Skeletal muscle satellite cell (primary cell): Measurements from ENCODE around the gene KCNF1.
A peak's percentile ranks its signal among the peaks of the same experiment; 100 is the strongest.

Experiments used
- H3K27me3 ChIP-seq: 2 replicates; pipeline ENCODE4 v1.7.0; 2013; ENCODE audit warnings: low read length; ENCODE audit not compliant: control insufficient read depth, insufficient read depth
- H3K36me3 ChIP-seq: 2 replicates; pipeline ENCODE4 v1.7.0; 2013; ENCODE audit warnings: mild to moderate bottlenecking, control low read depth, low read length; ENCODE audit not compliant: insufficient read depth
- H3K4me1 ChIP-seq: 2 replicates; pipeline ENCODE4 v1.7.0; 2013; ENCODE audit warnings: low read length; ENCODE audit not compliant: control insufficient read depth, insufficient read depth
- H3K4me2 ChIP-seq: 2 replicates; pipeline ENCODE4 v1.7.0; 2013; ENCODE audit warnings: mild to moderate bottlenecking, low read length
- H3K4me3 ChIP-seq: 2 replicates; pipeline ENCODE4 v1.7.0; 2013; ENCODE audit warnings: low read length
- H3K9ac ChIP-seq: 2 replicates; pipeline ENCODE4 v1.7.0; 2013; ENCODE audit warnings: mild to moderate bottlenecking, low read depth, low read length, moderate library complexity
- H3K9me3 ChIP-seq: replicated peaks from 2 replicates; pipeline ENCODE4 v1.7.0; 2013; ENCODE audit warnings: mild to moderate bottlenecking, control low read depth, low read length

The KCNF1 gene

DNA sequence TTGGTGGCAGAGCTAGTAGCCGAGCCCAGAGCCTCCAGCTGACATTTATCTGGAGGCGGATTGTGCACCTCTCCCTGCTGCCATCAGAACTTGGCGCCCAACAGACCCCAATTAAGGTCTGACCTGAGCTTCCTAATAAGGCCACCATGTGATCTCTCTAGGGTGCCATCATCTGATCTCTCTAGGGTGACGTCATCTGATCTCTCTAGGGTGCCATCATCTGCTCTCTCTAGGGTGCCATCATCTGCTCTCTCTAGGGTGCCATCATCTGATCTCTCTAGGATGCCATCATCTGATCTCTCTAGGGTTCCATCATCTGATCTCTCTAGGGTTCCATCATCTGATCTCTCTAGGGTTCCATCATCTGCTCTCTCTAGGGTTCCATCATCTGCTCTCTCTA is 6.2 kb downstream of the KCNF1 start:
- Histone ChIP-seq H3K36me3 (no peaks in the 10 kb centered on the region), H3K4me1 (peaks cover 3% of the 10 kb centered on the region), H3K27me3 (peaks cover 66% of the 10 kb centered on the region), H3K4me3 (no peak overlapping the region), H3K4me2 (no peak overlapping the region), H3K9me3 (no peaks in the 10 kb centered on the region), H3K9ac (no peak overlapping the region)

DNA sequence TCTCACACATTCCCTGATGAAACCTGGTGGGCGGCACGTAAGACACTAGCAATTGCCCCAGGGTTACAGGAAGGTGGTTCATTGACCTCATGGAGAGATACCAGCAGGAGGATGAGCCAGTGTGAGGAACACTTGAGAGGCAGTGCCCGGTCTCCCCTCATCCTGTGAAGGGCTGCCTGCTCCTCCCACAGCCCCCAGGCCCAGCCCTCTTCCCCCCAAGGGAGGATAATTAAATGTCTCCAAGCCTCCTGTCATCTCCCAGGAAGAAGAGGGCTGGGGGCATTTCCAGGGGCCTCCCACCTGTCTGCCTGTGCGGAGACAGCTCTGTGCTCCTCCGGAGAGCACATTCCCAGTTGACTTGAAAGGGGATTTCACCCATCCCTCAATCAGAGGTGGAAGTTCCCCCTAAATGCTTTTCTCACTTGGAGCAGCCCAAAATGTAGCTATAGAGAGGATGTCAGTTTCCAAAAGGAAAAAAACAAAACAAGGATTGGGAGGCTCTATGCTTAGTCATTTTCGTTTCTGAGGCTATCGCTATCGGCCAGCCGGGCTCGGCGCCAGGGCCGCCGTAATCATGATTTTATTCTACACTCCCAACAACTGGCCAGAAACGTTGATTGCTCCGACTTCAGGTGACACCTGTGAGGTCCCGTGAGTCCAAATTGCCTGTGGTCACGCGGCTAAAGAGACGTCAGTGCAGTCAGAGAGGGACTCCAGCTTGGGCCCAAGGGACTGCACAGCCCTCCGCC is 7.1 kb downstream of the KCNF1 start:
- Histone ChIP-seq H3K4me1 (peaks cover 3% of the 10 kb centered on the region), H3K9me3 (no peaks in the 10 kb centered on the region), H3K9ac (no peak overlapping the region), H3K27me3 (peaks cover 66% of the 10 kb centered on the region), H3K36me3 (no peaks in the 10 kb centered on the region), H3K4me2 (peak overlapping the region; percentile 68), H3K4me3 (peak overlapping the region; percentile 41)

DNA sequence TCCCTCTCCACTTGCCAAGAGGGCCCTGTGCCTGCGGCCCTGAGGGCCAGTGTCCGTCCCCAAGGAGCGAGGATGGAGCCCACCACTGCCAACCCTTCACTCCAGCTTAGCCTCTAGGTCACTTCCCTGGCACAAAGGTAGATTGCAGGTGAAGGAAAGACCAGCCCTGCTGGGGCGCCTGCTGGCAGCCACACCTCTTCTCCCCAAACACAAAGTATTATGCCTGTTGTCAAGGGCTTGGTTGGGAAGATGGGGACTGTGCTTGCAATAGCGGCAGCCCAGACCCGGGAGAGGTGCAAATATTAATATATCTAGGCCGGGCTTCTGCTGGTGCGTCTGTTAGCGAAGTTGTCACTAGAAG is 7.7 kb downstream of the KCNF1 start:
- Histone ChIP-seq H3K9ac (no peak overlapping the region), H3K9me3 (no peaks in the 10 kb centered on the region), H3K4me1 (peaks cover 3% of the 10 kb centered on the region), H3K27me3 (peaks cover 66% of the 10 kb centered on the region), H3K36me3 (no peaks in the 10 kb centered on the region), H3K4me3 (peak overlapping the region; percentile 41), H3K4me2 (peak overlapping the region; percentile 68)

DNA sequence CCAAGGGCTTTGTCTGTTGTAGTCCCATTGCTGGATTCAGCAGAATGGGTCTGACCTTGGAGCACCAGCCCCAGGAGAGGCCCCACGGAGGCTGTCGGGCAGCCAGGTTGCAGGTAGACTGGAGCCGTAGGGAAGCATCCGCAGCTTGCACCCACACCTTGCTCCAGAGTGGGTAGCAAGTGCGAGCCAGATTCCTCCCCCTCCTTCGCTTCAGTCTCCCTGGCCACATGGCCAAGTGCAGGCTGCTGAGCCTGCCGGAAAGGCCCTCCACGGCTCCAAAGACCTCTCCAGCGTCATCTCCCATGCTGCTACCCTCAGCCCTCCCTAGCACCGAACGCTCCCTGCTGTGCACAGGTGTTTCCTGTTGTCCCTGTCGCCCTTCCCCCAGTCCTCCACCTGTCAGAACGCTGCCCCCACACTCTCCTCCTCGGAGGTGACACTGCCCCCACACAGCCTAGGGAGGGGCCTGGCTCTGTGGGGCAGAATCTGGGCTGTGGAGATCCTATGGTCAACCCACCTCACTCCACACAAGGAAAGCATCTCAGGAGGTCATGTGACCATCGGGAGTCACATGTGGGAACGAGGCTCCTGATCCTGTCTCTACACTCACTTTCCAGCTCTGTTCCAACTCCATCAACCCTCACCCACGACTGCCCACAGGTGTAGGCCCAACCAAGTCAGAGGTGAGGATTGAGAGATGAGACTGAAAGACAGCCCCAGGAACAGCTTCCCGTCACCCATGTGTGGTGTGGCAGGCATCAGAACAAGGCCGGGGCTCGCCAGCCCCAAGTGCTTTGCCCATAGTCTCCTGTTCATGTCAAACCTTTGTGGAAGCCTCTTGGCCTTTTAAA is 8.3 kb downstream of the KCNF1 start:
- H3K36me3 ChIP-seq = no peaks in the 10 kb centered on the region
- H3K4me3 ChIP-seq = no peak overlapping the region
- no peak overlapping the region for H3K9ac ChIP-seq
- H3K27me3 ChIP-seq = peaks cover 70% of the 10 kb centered on the region
- H3K4me1 ChIP-seq = peaks cover 3% of the 10 kb centered on the region
- no peak overlapping the region for H3K4me2 ChIP-seq
- no peaks in the 10 kb centered on the region for H3K9me3 ChIP-seq

DNA sequence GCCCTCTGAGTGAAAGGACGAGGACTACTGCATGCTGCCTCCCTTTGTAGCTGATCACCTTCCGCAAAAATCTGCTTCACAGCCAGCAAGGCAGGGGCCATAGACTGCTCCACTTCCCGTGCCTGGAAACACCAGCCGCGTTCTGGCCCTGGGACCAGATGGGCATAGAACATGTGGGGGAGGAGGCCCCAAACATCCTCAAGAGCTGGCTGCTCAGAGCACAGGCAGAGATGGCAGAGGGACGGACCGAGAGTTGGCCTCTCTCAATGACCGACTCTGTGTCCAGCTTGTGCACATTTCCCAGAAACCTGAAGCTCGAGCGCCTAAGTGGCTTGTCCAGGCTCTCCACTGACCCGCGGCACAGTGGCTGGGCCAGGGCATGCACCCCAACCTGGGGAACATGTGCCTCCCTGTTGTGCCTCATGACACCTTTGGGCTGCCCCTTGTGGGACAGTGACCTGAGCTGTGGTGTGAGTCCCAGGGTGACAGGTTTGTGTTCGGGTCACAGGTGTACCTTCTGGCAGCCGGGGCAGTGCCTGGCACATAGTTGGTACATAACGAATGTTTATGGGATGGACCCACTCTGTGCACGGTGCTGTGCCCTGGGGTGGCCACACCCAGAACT is 9.1 kb downstream of the KCNF1 start:
- H3K27me3 ChIP-seq = peaks cover 76% of the 10 kb centered on the region
- no peak overlapping the region for H3K9ac ChIP-seq
- no peaks in the 10 kb centered on the region for H3K9me3 ChIP-seq
- H3K4me1 ChIP-seq = peaks cover 3% of the 10 kb centered on the region
- H3K4me2 ChIP-seq = no peak overlapping the region
- no peaks in the 10 kb centered on the region for H3K36me3 ChIP-seq
- no peak overlapping the region for H3K4me3 ChIP-seq

DNA sequence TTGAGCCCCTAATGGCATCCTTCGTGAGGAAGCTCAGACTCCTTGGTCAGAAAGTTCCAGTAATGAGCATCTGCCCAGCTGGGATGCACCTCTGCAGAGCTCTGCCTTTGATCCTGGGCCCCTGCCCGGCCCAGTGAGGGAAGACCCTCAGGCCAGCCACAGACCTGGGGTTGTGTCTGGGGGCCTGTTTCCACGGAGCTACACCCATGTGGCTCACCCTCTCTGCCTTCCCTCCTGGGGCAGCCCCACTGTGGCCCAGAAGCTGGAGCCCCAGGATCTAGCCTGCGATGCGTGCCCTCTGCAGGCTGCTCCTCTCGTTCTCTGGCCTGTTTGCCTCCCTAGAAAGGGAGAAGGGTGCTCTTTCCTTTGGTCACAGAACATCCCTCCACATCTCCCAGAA is 9.8 kb downstream of the KCNF1 start:
- H3K4me3 ChIP-seq = no peak overlapping the region
- H3K9ac ChIP-seq = no peak overlapping the region
- H3K36me3 ChIP-seq = no peaks in the 10 kb centered on the region
- peaks cover 3% of the 10 kb centered on the region for H3K4me1 ChIP-seq
- no peak overlapping the region for H3K4me2 ChIP-seq
- H3K9me3 ChIP-seq = no peaks in the 10 kb centered on the region
- peaks cover 78% of the 10 kb centered on the region for H3K27me3 ChIP-seq

DNA sequence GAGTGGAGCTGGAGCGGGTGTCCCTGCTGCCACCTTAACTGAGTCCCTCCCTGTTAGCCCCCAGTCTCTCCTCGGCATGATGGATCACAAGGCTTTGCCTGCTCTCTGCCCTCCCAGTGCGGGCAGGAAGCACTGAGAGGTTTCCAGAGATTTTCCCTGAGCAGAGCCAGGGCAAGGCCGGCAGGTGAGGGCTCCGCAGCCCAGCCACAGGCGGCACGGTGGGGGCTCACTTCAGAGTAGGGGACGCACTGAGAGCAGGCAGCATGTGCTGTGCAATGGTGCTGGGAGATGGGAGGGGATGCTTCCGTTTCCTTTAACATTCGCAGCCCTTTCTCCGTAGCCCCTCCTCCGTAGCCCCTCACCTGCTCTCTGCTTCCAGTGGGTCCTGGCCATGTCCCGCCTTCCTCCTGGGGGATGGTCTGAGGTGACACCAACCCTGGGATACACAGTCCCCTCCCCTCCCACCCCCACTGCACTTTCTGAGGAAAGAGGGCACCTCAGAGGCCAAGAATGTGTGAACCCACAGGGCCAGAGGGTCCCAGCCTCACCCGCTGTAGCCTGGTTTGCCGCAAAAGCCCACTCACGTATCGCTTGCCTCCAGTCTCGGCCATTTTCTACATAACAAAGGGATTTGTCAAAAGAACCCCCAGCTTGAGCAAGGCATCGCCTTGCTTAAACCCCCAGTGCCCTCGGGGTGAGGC is 10.7 kb downstream of the KCNF1 start:
- Histone ChIP-seq H3K4me1 (peaks cover 3% of the 10 kb centered on the region), H3K27me3 (peaks cover 80% of the 10 kb centered on the region), H3K4me2 (no peak overlapping the region), H3K36me3 (no peaks in the 10 kb centered on the region), H3K9me3 (no peaks in the 10 kb centered on the region), H3K9ac (no peak overlapping the region), H3K4me3 (no peak overlapping the region)

DNA sequence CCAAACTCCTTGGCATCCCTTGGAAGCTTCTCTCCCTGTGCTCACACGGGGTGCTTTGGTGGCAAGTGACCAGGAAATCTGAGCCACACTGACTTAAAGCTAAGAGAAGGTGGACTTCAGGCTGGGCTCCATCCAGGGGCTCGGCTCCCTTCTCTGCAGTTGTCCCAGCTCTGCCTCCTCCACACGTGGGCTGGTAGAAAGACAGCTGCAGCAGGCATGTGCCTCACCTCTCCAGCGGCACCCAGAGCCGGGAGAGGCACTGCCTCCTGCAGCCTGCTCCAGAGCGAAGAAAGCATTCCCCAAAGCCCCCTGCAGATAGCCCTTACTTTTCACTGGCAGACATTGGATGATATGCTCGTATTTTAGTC is 11.3 kb downstream of the KCNF1 start:
- no peaks in the 10 kb centered on the region for H3K9me3 ChIP-seq
- H3K4me1 ChIP-seq = peaks cover 3% of the 10 kb centered on the region
- peaks cover 78% of the 10 kb centered on the region for H3K27me3 ChIP-seq
- H3K36me3 ChIP-seq = no peaks in the 10 kb centered on the region
- no peak overlapping the region for H3K9ac ChIP-seq
- H3K4me3 ChIP-seq = no peak overlapping the region
- no peak overlapping the region for H3K4me2 ChIP-seq

DNA sequence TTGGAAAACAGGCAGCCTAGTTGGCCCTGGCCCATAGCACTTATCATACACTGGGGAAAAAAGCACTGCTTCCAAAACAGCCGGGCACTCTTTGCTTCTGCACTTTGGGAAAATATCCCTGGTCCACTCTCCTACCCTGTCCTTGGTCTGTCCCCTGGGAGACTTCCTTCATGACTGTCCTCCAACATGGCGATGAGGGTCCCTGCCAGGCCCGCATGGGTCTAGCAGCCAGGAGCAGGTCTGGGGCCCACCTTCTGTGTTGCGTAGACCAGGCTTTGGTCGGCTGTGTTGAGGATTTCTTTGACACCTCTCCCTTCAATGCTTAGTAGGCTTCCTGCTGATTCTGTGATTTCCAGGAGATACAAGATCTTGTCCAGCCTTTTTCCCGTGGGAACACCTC is 12.2 kb downstream of the KCNF1 start:
- H3K9ac ChIP-seq = no peak overlapping the region
- H3K27me3 ChIP-seq = peaks cover 87% of the 10 kb centered on the region
- no peaks in the 10 kb centered on the region for H3K36me3 ChIP-seq
- no peaks in the 10 kb centered on the region for H3K9me3 ChIP-seq
- H3K4me1 ChIP-seq = peaks cover 3% of the 10 kb centered on the region
- H3K4me3 ChIP-seq = no peak overlapping the region
- no peak overlapping the region for H3K4me2 ChIP-seq

DNA sequence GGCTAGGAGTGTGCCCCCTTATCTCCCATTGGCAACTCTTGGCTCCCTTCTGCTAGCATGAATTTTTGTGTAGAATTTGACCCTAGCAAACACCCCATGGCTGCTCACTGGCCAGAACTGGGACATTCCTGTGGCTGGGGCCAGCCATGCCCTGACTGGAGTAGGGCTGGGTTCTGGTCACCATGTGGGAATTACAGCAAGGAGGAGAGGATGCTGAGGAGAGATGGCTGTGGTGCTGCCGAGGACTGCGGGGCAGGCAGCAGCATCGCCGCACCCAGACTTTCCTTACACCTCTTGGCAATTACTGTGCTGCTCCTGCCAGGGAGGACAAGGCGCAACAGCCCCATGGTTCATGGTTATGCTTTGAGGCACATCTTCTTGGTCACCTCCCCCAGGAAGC is 12.7 kb downstream of the KCNF1 start:
- no peaks in the 10 kb centered on the region for H3K9me3 ChIP-seq
- no peak overlapping the region for H3K4me3 ChIP-seq
- H3K27me3 ChIP-seq = peaks cover 89% of the 10 kb centered on the region
- no peak overlapping the region for H3K4me2 ChIP-seq
- no peaks in the 10 kb centered on the region for H3K4me1 ChIP-seq
- no peaks in the 10 kb centered on the region for H3K36me3 ChIP-seq
- H3K9ac ChIP-seq = no peak overlapping the region

DNA sequence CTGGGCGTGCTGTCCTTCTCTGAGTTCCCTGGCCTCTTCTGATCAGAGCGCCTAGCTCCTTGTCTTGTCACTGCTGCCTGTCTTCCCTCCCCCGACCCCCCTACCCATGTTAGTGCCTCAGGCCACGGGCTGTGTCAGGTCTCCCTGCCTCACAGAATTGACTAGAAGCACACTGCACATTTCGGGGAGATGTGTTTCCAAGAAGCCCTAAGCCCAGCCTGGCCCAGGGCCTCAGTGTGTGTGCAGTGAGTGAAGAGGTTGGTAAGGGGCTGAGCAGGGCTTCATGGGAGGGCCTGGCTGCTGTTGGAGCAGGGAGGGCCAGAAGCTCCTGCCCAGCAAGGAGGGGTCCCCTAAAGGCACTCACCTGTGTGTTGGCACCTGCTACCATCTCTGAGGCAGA is 13.1 kb downstream of the KCNF1 start:
- Histone ChIP-seq H3K4me1 (no peaks in the 10 kb centered on the region), H3K4me2 (no peak overlapping the region), H3K36me3 (no peaks in the 10 kb centered on the region), H3K4me3 (no peak overlapping the region), H3K9ac (no peak overlapping the region), H3K9me3 (no peaks in the 10 kb centered on the region), H3K27me3 (peaks cover 92% of the 10 kb centered on the region)
